ENCODE data around the gene RABEPK. TPM values are rescaled to one million over a fixed set of nuclear protein-coding genes. Genes with fewer than 3 reads are reported as not detected.
A peak's percentile ranks its signal among the peaks of the same experiment; 100 is the strongest.

Gene RABEPK
- total RNA-seq, 6 experiments from 2014 or later, result 9.4 to 27.4 (median 21.5) TPM

- Histone ChIP-seq H3K4me3 (no peak overlapping the region), H3K36me3 (peaks cover 0 to 2% (median 0%) of the 10 kb centered on the region in 4 donors), H3K27me3 (no peaks in the 10 kb centered on the region), H3K4me1 (peaks cover 0 to 24% (median 11%) of the 10 kb centered on the region in 4 donors), H3K27ac (no peak overlapping the region), H3K9me3 (no peaks in the 10 kb centered on the region)
- 100% methylated on average over 1 of the region's 1 CpG for WGBS (ENCODE audit: insufficient coverage, low coverage, low lambda C conversion rate, missing lambda C conversion rate)
- intact Hi-C loops (cut with DNase I), result no loop called here
- TF ChIP-seq CTCF (IDR thresholded peaks at IDR 0.05) (no peak), POLR2A (IDR thresholded peaks at IDR 0.05) (no peak)
- no peak for DNase-seq
- ATAC-seq, result no peak
These were observed 68.7 kb downstream of the RABEPK start for GRCh38 chr9:125269014-125269397.

GRCh38 chr9:125271081-125271480, 70.7 kb downstream of the RABEPK start:
- no peak overlapping the region for H3K4me3 ChIP-seq
- 85% methylated on average over 5 of the region's 5 CpGs for WGBS (ENCODE audit: insufficient coverage, low coverage, low lambda C conversion rate, missing lambda C conversion rate)
- peaks cover 0 to 32% (median 13%) of the 10 kb centered on the region in 4 donors for H3K4me1 ChIP-seq
- H3K27me3 ChIP-seq, result no peaks in the 10 kb centered on the region
- ATAC-seq (no peak), DNase-seq (no peak)
- intact Hi-C loops (cut with DNase I), result no loop called here
- H3K27ac ChIP-seq, result no peak overlapping the region
- TF ChIP-seq CTCF (IDR thresholded peaks at IDR 0.05) (no peak), POLR2A (IDR thresholded peaks at IDR 0.05) (no peak)
- H3K9me3 ChIP-seq, result no peaks in the 10 kb centered on the region
- peaks cover 0 to 2% (median 0%) of the 10 kb centered on the region in 4 donors for H3K36me3 ChIP-seq

GRCh38 chr9:125272697-125273096, 72.4 kb downstream of the RABEPK start:
- intact Hi-C loops (cut with DNase I), result no loop called here
- Histone ChIP-seq H3K27me3 (no peaks in the 10 kb centered on the region), H3K4me3 (no peak overlapping the region)

GRCh38 chr9:125276771-125277170, 76.4 kb downstream of the RABEPK start:
- WGBS (ENCODE audit: insufficient coverage, low coverage, low lambda C conversion rate, missing lambda C conversion rate), result 89% methylated on average over 4 of the region's 4 CpGs
- peaks cover 0 to 30% (median 14%) of the 10 kb centered on the region in 4 donors for H3K4me1 ChIP-seq
- H3K27ac ChIP-seq, result no peak overlapping the region
- intact Hi-C loops (cut with DNase I), result no loop called here
- no peaks in the 10 kb centered on the region for H3K27me3 ChIP-seq
- TF ChIP-seq POLR2A (IDR thresholded peaks at IDR 0.05) (no peak), CTCF (IDR thresholded peaks at IDR 0.05) (no peak)
- ATAC-seq (no peak), DNase-seq (no peak)
- H3K9me3 ChIP-seq, result no peaks in the 10 kb centered on the region
- no peak overlapping the region for H3K4me3 ChIP-seq
- H3K36me3 ChIP-seq, result no peaks in the 10 kb centered on the region

More at GRCh38 chr9:125272697-125273096, 72.4 kb downstream of the RABEPK start:
- DNase-seq (no peak), ATAC-seq (peak; percentile 77 to 90 (median 83))
- Histone ChIP-seq H3K27ac (peak overlapping the region in 1 of 3 donors; percentile 11), H3K4me1 (peaks cover 0 to 37% (median 14%) of the 10 kb centered on the region in 4 donors), H3K9me3 (no peaks in the 10 kb centered on the region), H3K36me3 (no peaks in the 10 kb centered on the region)
- WGBS (ENCODE audit: insufficient coverage, low coverage, low lambda C conversion rate, missing lambda C conversion rate), result 9% methylated on average over 3 of the region's 3 CpGs
- TF ChIP-seq CTCF (IDR thresholded peaks at IDR 0.05) (no peak), POLR2A (IDR thresholded peaks at IDR 0.05) (no peak)

- intact Hi-C loops (cut with DNase I), result no loop called here
- H3K27ac ChIP-seq, result no peak overlapping the region
- H3K27me3 ChIP-seq, result no peaks in the 10 kb centered on the region
- no peak for TF ChIP-seq CTCF (IDR thresholded peaks at IDR 0.05)
- TF ChIP-seq POLR2A (IDR thresholded peaks at IDR 0.05), result no peak
- H3K36me3 ChIP-seq, result no peaks in the 10 kb centered on the region
- H3K4me1 ChIP-seq, result peaks cover 0 to 25% (median 12%) of the 10 kb centered on the region in 4 donors
- H3K9me3 ChIP-seq, result no peaks in the 10 kb centered on the region
- DNase-seq (no peak), ATAC-seq (no peak)
- H3K4me3 ChIP-seq, result no peak overlapping the region
These were observed 77.1 kb downstream of the RABEPK start for GRCh38 chr9:125277411-125277810.
